Panc1 (cell line): ENCODE results near the gene TSHR. TPM values are rescaled to one million over a fixed set of nuclear protein-coding genes. Genes with fewer than 3 reads are reported as not detected.

Experiments
- ATAC-seq: fragments of 200-7000 bp; cut with Tn5 transposase; 2 replicates; pipeline ENCODE4 v1.9.1; 2020; ENCODE audit warnings: mild to moderate bottlenecking, moderate library complexity
- BruUV-seq: library from RNA; stranded (reverse); fragments of 400-500 nt; replicated peaks from 2 replicates; lab custom pipeline; 2021; lab: Mats Ljungman, UMichigan
- CTCF ChIA-PET: fragments of 300-600 bp; sonication (Branson Sonifier 250); formaldehyde crosslinking; loops from one replicate; lab custom pipeline; 2022; ENCODE audit warnings: antibody characterized with exemption; lab: Charles Lee
- POLR2A ChIA-PET: fragments of 300-600 bp; sonication (Branson Sonifier 250); formaldehyde crosslinking; loops from one replicate; lab custom pipeline; 2022; ENCODE audit warnings: antibody characterized with exemption; lab: Charles Lee
- DNase-seq: peaks from one replicate; pipeline ENCODE4 v3.0.0-alpha.2; 2010; ENCODE audit warnings: low read depth, low spot score
- H3K27ac ChIP-seq: 2 replicates; pipeline ENCODE4 v1.5.1; 2011; ENCODE audit warnings: mild to moderate bottlenecking, low read length, inconsistent platforms
- H3K27me3 ChIP-seq: fragments of 200-500 bp; sonication (Bioruptor generic); 2 replicates; pipeline ENCODE4 v1.6.0; 2014; ENCODE audit warnings: low read length, inconsistent platforms; ENCODE audit not compliant: control insufficient read depth, insufficient read depth
- H3K36me3 ChIP-seq: fragments of 200-500 bp; sonication (Bioruptor generic); 2 replicates; pipeline ENCODE4 v1.5.1; 2014; ENCODE audit warnings: inconsistent platforms, mild to moderate bottlenecking, low read length, moderate library complexity; ENCODE audit not compliant: control insufficient read depth, insufficient read depth
- H3K4me1 ChIP-seq: 2 replicates; pipeline ENCODE4 v1.5.1; 2011; ENCODE audit warnings: inconsistent platforms, mild to moderate bottlenecking, low read length, moderate library complexity; ENCODE audit not compliant: control insufficient read depth, insufficient read depth
- H3K4me3 ChIP-seq, 2 experiments: 2 replicates each; pipeline ENCODE4 v1.5.1; 2011 to 2012; ENCODE audit warnings: low read depth in 2 of 2, low read length in 2 of 2, mild to moderate bottlenecking in 2 of 2, inconsistent platforms in 1 of 2, moderate library complexity in 1 of 2
- H3K9me3 ChIP-seq: fragments of 200-500 bp; sonication (Bioruptor generic); 2 replicates; pipeline ENCODE4 v1.5.1; 2014; ENCODE audit warnings: low read depth, mild to moderate bottlenecking, inconsistent platforms, low read length, moderate library complexity; ENCODE audit not compliant: control insufficient read depth, insufficient read depth
- POLR2AphosphoS5 ChIP-seq: IDR thresholded peaks from 2 replicates; pipeline ENCODE4 v1.6.1; 2012; ENCODE audit warnings: mild to moderate bottlenecking, low read depth, low read length, moderate library complexity
- SIN3A ChIP-seq: IDR thresholded peaks from 2 replicates; pipeline ENCODE4 v1.6.1; 2012; ENCODE audit warnings: low read depth, mild to moderate bottlenecking, low read length, moderate library complexity, borderline replicate concordance; ENCODE audit not compliant: insufficient read depth
- TCF7L2 ChIP-seq: IDR thresholded peaks from 2 replicates; pipeline ENCODE4 v1.6.1; 2011; ENCODE audit warnings: mild to moderate bottlenecking, low read depth, low read length, inconsistent platforms
- in situ Hi-C: cut with HindIII; loops from 2 replicates; pipeline ENCODE4 v1.10.0; 2016; ENCODE audit warnings: low sequenced_read_pairs, low pct_unique_long_range_greater_than_20kb
- intact Hi-C: fragments of 100-400 bp; cut with micrococcal nuclease; formaldehyde crosslinking; loops from one replicate; pipeline ENCODE4 v1.10.0; 2022; ENCODE audit not compliant: unreplicated experiment
- total RNA-seq: library from RNA; stranded (reverse); gene quantifications from one replicate; pipeline ENCODE4 v1.2.1, GENCODE V29; 2021; ENCODE audit not compliant: unreplicated experiment
- TF ChIP-seq, protein P1 (sequence below), 2 experiments: IDR thresholded peaks; 2 replicates each; pipeline ENCODE4 v1.6.1; 2011 to 2012; ENCODE audit warnings: low read depth in 2 of 2, control low read depth in 1 of 2, low read length in 1 of 2, mild to moderate bottlenecking in 1 of 2, moderate library complexity in 1 of 2; ENCODE audit not compliant: insufficient read depth in 1 of 2
- TF ChIP-seq, protein P2 (sequence below): fragments of 450-650 bp; IDR thresholded peaks from 2 replicates; pipeline ENCODE4 v1.5.1; 2017; ENCODE audit warnings: mild to moderate bottlenecking

Gene TSHR
- total RNA-seq, 1 experiment from 2014 or later, result not detected

DNA sequence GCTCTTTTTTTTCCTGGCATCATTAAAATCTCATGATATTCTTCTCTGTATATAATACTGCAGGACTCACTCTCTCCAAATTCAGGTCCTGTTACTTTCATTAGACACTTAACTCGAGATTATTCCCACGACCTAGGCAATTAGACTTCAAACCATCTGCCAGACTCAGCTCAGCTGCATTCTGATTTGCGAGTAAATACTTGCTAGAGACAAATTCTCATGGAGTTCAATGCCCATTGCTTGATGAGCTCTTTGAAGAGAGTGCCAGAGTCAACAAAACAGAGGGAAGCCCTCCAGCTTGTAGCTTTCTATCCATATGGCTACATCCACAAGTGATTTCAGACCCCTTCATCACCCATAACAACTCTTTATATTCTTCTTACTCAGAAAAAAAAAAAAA lies 177.0 kb downstream of the TSHR start:
- Histone ChIP-seq H3K4me3 (no peak overlapping the region), H3K9me3 (no peaks in the 10 kb centered on the region), H3K36me3 (no peaks in the 10 kb centered on the region), H3K4me1 (no peaks in the 10 kb centered on the region), H3K27me3 (no peaks in the 10 kb centered on the region), H3K27ac (no peak overlapping the region)
- BruUV-seq, result no TSS peak
- ChIA-PET POLR2A (no interaction called here), CTCF (no interaction called here)
- in situ Hi-C loops (no loop called here), intact Hi-C loops (no loop called here)
- ATAC-seq (no peak), DNase-seq (no peak)
- TF ChIP-seq SIN3A (no peak), TCF7L2 (no peak), POLR2AphosphoS5 (no peak)
- TF ChIP-seq, protein P1, sequence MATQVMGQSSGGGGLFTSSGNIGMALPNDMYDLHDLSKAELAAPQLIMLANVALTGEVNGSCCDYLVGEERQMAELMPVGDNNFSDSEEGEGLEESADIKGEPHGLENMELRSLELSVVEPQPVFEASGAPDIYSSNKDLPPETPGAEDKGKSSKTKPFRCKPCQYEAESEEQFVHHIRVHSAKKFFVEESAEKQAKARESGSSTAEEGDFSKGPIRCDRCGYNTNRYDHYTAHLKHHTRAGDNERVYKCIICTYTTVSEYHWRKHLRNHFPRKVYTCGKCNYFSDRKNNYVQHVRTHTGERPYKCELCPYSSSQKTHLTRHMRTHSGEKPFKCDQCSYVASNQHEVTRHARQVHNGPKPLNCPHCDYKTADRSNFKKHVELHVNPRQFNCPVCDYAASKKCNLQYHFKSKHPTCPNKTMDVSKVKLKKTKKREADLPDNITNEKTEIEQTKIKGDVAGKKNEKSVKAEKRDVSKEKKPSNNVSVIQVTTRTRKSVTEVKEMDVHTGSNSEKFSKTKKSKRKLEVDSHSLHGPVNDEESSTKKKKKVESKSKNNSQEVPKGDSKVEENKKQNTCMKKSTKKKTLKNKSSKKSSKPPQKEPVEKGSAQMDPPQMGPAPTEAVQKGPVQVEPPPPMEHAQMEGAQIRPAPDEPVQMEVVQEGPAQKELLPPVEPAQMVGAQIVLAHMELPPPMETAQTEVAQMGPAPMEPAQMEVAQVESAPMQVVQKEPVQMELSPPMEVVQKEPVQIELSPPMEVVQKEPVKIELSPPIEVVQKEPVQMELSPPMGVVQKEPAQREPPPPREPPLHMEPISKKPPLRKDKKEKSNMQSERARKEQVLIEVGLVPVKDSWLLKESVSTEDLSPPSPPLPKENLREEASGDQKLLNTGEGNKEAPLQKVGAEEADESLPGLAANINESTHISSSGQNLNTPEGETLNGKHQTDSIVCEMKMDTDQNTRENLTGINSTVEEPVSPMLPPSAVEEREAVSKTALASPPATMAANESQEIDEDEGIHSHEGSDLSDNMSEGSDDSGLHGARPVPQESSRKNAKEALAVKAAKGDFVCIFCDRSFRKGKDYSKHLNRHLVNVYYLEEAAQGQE (IDR thresholded peaks at IDR 0.05; ENCODE audit: insufficient read depth in 1 of 2, low read depth in 2 of 2, low read length in 1 of 2), result no peak
- TF ChIP-seq, protein P2, sequence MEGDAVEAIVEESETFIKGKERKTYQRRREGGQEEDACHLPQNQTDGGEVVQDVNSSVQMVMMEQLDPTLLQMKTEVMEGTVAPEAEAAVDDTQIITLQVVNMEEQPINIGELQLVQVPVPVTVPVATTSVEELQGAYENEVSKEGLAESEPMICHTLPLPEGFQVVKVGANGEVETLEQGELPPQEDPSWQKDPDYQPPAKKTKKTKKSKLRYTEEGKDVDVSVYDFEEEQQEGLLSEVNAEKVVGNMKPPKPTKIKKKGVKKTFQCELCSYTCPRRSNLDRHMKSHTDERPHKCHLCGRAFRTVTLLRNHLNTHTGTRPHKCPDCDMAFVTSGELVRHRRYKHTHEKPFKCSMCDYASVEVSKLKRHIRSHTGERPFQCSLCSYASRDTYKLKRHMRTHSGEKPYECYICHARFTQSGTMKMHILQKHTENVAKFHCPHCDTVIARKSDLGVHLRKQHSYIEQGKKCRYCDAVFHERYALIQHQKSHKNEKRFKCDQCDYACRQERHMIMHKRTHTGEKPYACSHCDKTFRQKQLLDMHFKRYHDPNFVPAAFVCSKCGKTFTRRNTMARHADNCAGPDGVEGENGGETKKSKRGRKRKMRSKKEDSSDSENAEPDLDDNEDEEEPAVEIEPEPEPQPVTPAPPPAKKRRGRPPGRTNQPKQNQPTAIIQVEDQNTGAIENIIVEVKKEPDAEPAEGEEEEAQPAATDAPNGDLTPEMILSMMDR, result no peak

DNA sequence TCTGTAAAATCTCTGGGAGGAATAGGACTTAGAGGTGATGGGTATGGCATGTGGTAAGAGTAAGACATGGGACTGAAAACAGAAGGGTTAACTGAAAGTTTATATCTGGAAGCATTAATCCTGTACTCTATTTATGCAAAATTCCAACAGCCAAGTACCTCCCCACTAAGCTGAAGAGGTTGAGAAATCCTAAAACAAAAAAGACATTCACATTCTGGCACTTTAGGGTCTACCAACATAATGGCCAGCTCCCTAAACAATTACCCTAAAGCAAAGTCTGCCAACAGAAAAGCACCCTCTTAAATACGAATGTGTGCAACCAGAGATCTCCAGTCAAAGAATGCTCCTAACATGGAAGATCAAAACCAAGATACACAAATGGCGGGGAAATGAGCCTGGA lies 178.0 kb downstream of the TSHR start:
- Histone ChIP-seq H3K27ac (no peak overlapping the region), H3K36me3 (no peaks in the 10 kb centered on the region), H3K9me3 (no peaks in the 10 kb centered on the region), H3K4me3 (no peak overlapping the region), H3K4me1 (no peaks in the 10 kb centered on the region), H3K27me3 (no peaks in the 10 kb centered on the region)
- CTCF ChIA-PET, result no interaction called here
- no TSS peak for BruUV-seq
- TF ChIP-seq POLR2AphosphoS5, result no peak
- in situ Hi-C loops, result no loop called here
- ATAC-seq, result no peak
- DNase-seq, result no peak
- intact Hi-C loops, result no loop called here
- POLR2A ChIA-PET, result no interaction called here

DNA sequence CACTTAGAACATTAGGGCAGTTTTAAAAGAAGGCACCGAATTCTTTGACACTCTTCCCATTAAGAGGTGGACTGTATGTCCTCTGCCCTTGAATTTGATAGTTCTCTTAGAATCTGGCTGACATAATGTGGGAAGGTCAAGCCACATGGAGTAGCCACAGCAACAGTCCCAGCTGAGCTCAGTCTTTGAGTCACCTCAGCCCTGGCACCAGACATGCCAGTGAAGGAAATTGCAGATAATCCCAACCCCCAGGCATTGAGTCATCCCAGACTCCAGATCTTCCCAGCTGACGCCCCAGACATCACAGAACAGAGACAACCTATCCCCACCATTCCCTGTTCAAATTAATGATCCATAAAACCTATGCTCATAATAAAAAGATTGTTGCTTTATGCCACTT lies 181.9 kb downstream of the TSHR start:
- BruUV-seq, result no TSS peak
- in situ Hi-C loops, result no loop called here
- intact Hi-C loops, result no loop called here
- POLR2A ChIA-PET, result no interaction called here
- H3K36me3 ChIP-seq, result no peaks in the 10 kb centered on the region
- no peak overlapping the region for H3K27ac ChIP-seq
- TF ChIP-seq POLR2AphosphoS5 (no peak), SIN3A (no peak), TCF7L2 (no peak)
- TF ChIP-seq, protein P2, result no peak
- TF ChIP-seq, protein P1 (IDR thresholded peaks at IDR 0.05; ENCODE audit: insufficient read depth in 1 of 2, low read depth in 2 of 2, low read length in 1 of 2), result no peak
- no peak overlapping the region for H3K4me3 ChIP-seq
- H3K4me1 ChIP-seq, result no peaks in the 10 kb centered on the region
- no peaks in the 10 kb centered on the region for H3K27me3 ChIP-seq
- DNase-seq (no peak), ATAC-seq (no peak)
- no peaks in the 10 kb centered on the region for H3K9me3 ChIP-seq
- CTCF ChIA-PET, result no interaction called here
